ENCODE measurements around the gene TNFRSF18.
A peak's percentile ranks its signal among the peaks of the same experiment; 100 is the strongest.
"Not testable (repeated sequence)": the region's sequence is repeated elsewhere in the genome, so short reads cannot be mapped to it uniquely, and the experiment has no call there.

The TNFRSF18 gene

GRCh38 chr1:1179346-1179982, 26.9 kb downstream of the TNFRSF18 start:
- DNase-seq (ENCODE audit: low read depth): no peak

GRCh38 chr1:1178794-1179331, 27.5 kb downstream of the TNFRSF18 start:
- DNase-seq (ENCODE audit: low read depth): no peak

- no peak for DNase-seq (ENCODE audit: low read depth)
Measured at GRCh38 chr1:1177452-1178206, 28.8 kb downstream of the TNFRSF18 start.

- DNase-seq (ENCODE audit: low read depth): no peak
Measured at GRCh38 chr1:1176931-1177330, 29.5 kb downstream of the TNFRSF18 start.

- not testable (repeated sequence) for DNase-seq (ENCODE audit: low read depth)
Measured at GRCh38 chr1:1176063-1176761, 30.2 kb downstream of the TNFRSF18 start.

GRCh38 chr1:1175221-1176062, 30.9 kb downstream of the TNFRSF18 start:
- no peak for DNase-seq (ENCODE audit: low read depth)

- peak; percentile 36 for DNase-seq (ENCODE audit: low read depth)
Measured at GRCh38 chr1:1173793-1174415, 32.5 kb downstream of the TNFRSF18 start, which contains the start of gene TTLL10. Gene TTLL10 (plus strand): TSS chr1:1173880. CDS start chr1:1179216, 5,336 bp downstream.

- no peak for DNase-seq (ENCODE audit: low read depth)
Measured at GRCh38 chr1:1173061-1173792, 33.2 kb downstream of the TNFRSF18 start.

- no peak for DNase-seq (ENCODE audit: low read depth)
Measured at GRCh38 chr1:1171546-1172340, 34.6 kb downstream of the TNFRSF18 start.

- no peak for DNase-seq (ENCODE audit: low read depth)
Measured at GRCh38 chr1:1171161-1171545, 35.2 kb downstream of the TNFRSF18 start.

GRCh38 chr1:1170215-1171091, 35.9 kb downstream of the TNFRSF18 start:
- DNase-seq (ENCODE audit: low read depth): no peak

- DNase-seq (ENCODE audit: low read depth): no peak
Measured at GRCh38 chr1:1169429-1170214, 36.8 kb downstream of the TNFRSF18 start.

- DNase-seq (ENCODE audit: low read depth): no peak
Measured at GRCh38 chr1:1168451-1169411, 37.7 kb downstream of the TNFRSF18 start.

- DNase-seq (ENCODE audit: low read depth): no peak
Measured at GRCh38 chr1:1167841-1168450, 38.4 kb downstream of the TNFRSF18 start.

GRCh38 chr1:1167398-1167821, 39.0 kb downstream of the TNFRSF18 start:
- no peak for DNase-seq (ENCODE audit: low read depth)
